GM23248 (cell line): Measurements from ENCODE around the gene ABI3. TPM values are rescaled to one million over a fixed set of nuclear protein-coding genes. Genes with fewer than 3 reads are reported as not detected.

Experiments used
- DNase-seq: peaks from one replicate; pipeline ENCODE4 v3.0.0-alpha.2; 2015
- H2AFZ ChIP-seq: fragments of 200-600 bp; sonication (generic); 2 replicates; pipeline ENCODE4 v1.6.1; 2016; ENCODE audit warnings: antibody characterized with exemption
- H3F3A ChIP-seq: fragments of 200-600 bp; sonication (generic); 2 replicates; pipeline ENCODE4 v1.6.1; 2016; ENCODE audit warnings: mild to moderate bottlenecking, antibody characterized with exemption, mixed run types; ENCODE audit not compliant: insufficient read depth
- H3K27ac ChIP-seq: fragments of 200-600 bp; sonication (generic); 2 replicates; pipeline ENCODE4 v1.5.1; 2016; ENCODE audit warnings: mild to moderate bottlenecking
- H3K27me3 ChIP-seq: fragments of 200-600 bp; sonication (generic); replicated peaks from 2 replicates; pipeline ENCODE4 v1.6.1; 2016; ENCODE audit warnings: mild to moderate bottlenecking; ENCODE audit not compliant: insufficient read depth
- H3K36me3 ChIP-seq: fragments of 200-600 bp; sonication (generic); 2 replicates; pipeline ENCODE4 v1.6.1; 2016; ENCODE audit warnings: low read depth, mild to moderate bottlenecking
- H3K4me1 ChIP-seq: fragments of 200-600 bp; sonication (generic); 2 replicates; pipeline ENCODE4 v1.6.1; 2016; ENCODE audit warnings: mild to moderate bottlenecking; ENCODE audit not compliant: insufficient read depth
- H3K4me2 ChIP-seq: fragments of 200-600 bp; sonication (generic); one replicate; pipeline ENCODE4 v1.6.1; 2016; ENCODE audit warnings: mild to moderate bottlenecking; ENCODE audit not compliant: unreplicated experiment
- H3K4me3 ChIP-seq: fragments of 200-600 bp; sonication (generic); 2 replicates; pipeline ENCODE4 v1.5.1; 2016; ENCODE audit warnings: mild to moderate bottlenecking
- H3K79me2 ChIP-seq: fragments of 200-600 bp; sonication (generic); 2 replicates; pipeline ENCODE4 v1.6.1; 2016; ENCODE audit warnings: mild to moderate bottlenecking; ENCODE audit not compliant: insufficient read depth
- H3K9ac ChIP-seq: fragments of 200-600 bp; sonication (generic); 2 replicates; pipeline ENCODE4 v1.6.1; 2016; ENCODE audit warnings: mild to moderate bottlenecking
- H3K9me2 ChIP-seq: fragments of 200-600 bp; sonication (generic); 2 replicates; pipeline ENCODE4 v1.6.1; 2016; ENCODE audit warnings: mixed run types, mild to moderate bottlenecking, moderate library complexity; ENCODE audit not compliant: insufficient read depth
- H3K9me3 ChIP-seq: fragments of 200-600 bp; sonication (generic); one replicate; pipeline ENCODE4 v1.6.1; 2017; ENCODE audit warnings: low read depth
- H4K20me1 ChIP-seq: fragments of 200-600 bp; sonication (generic); 2 replicates; pipeline ENCODE4 v1.6.0; 2016; ENCODE audit not compliant: insufficient read depth
- EZH2 ChIP-seq: fragments of 200-600 bp; sonication (generic); IDR thresholded peaks from 2 replicates; pipeline ENCODE4 v1.6.1; 2018; ENCODE audit warnings: antibody characterized with exemption, mild to moderate bottlenecking; ENCODE audit not compliant: insufficient read depth, poor library complexity, severe bottlenecking
- EZH2phosphoT487 ChIP-seq: fragments of 200-600 bp; sonication (generic); IDR thresholded peaks from 2 replicates; pipeline ENCODE4 v1.6.1; 2018; ENCODE audit warnings: antibody characterized with exemption, moderate library complexity, mild to moderate bottlenecking, low read depth; ENCODE audit not compliant: insufficient read depth
- WGBS, 2 experiments: methylation state at CpG; one replicate each; pipeline ENCODE4 v1.1.6; 2015 to 2017; ENCODE audit warnings: low lambda C conversion rate in 2 of 2, low coverage in 1 of 2; ENCODE audit errors: missing lambda C conversion rate in 2 of 2; 5-methylcytosine and 5-hydroxymethylcytosine counted together
- in situ Hi-C: fragments of 300-500 bp; cut with MboI; formaldehyde crosslinking; loops from 2 replicates; pipeline ENCODE4 v1.15.0; 2020
- polyA plus RNA-seq: library from polyadenylated mRNA; unstranded; fragments of >200 nt; fragmentation: Nextera tagmentation; extraction: Ambion mirVana; gene quantifications from 2 replicates; pipeline ENCODE4 v1.2.1, GENCODE V29; 2016
- total RNA-seq: library from RNA; depleted of rRNA; stranded (reverse); fragments of >200 nt; shearing (Covaris generic); gene quantifications from 2 replicates; pipeline ENCODE4 v1.2.3, GENCODE V29; 2014; rRNA removed

Gene ABI3
- not detected in 2 replicates for total RNA-seq
- polyA plus RNA-seq: 0.37 TPM in 1 of 2 replicates, not detected in the other

GRCh38 chr17:49210158-49211029, at the start of gene ABI3, which contains the start of gene GNGT2:
Gene ABI3 (plus strand): TSS chr17:49210707. CDS start chr17:49210725, 18 bp downstream.
Gene GNGT2 (minus strand): TSS chr17:49210574. CDS start chr17:49207422, 3,152 bp downstream.
- in situ Hi-C loops: no loop called here

GRCh38 chr17:49162866-49163265, 47.6 kb upstream of the ABI3 start:
- TF ChIP-seq EZH2: no peak
- TF ChIP-seq EZH2phosphoT487: no peak
- no peaks in the 10 kb centered on the region for H3K79me2 ChIP-seq
- no peak overlapping the region for H3K4me3 ChIP-seq
- no peaks in the 10 kb centered on the region for H3K36me3 ChIP-seq
- no peak overlapping the region for H3K27ac ChIP-seq
- in situ Hi-C loops: no loop called here
- H3K9ac ChIP-seq: no peak overlapping the region
- H3F3A ChIP-seq: no peaks in the 10 kb centered on the region
- peaks cover 33% of the 10 kb centered on the region; the same call in 1 of the 2 replicates for H3K27me3 ChIP-seq
- no peak for DNase-seq
- no peak overlapping the region for H3K4me2 ChIP-seq
- no peaks in the 10 kb centered on the region for H3K4me1 ChIP-seq
- H4K20me1 ChIP-seq: no peaks in the 10 kb centered on the region
- no peak overlapping the region for H2AFZ ChIP-seq
- no peaks in the 10 kb centered on the region for H3K9me3 ChIP-seq
- WGBS, 2 experiments: 40 to 43% methylated on average over 4 of the region's 4 CpGs
- no peaks in the 10 kb centered on the region for H3K9me2 ChIP-seq

More at GRCh38 chr17:49210158-49211029, at the start of gene ABI3, which contains the start of gene GNGT2:
- no peak within 1 kb of the TSS for H3K4me3 ChIP-seq
- H3K36me3 ChIP-seq: no peaks in the 10 kb centered on the region
- no peak within 1 kb of the TSS for H2AFZ ChIP-seq
- WGBS, 2 experiments: 30 to 37% methylated on average over 19 to 22 of the region's 22 CpGs
- peaks cover 40% of the 10 kb centered on the region for H3K27me3 ChIP-seq
- no peak within 1 kb of the TSS for H3K27ac ChIP-seq
- no peak within 1 kb of the TSS for H3K9ac ChIP-seq
- no peaks in the 10 kb centered on the region for H4K20me1 ChIP-seq
- no peak for DNase-seq
- TF ChIP-seq EZH2phosphoT487 (no peak), EZH2 (no peak)
- H3K9me2 ChIP-seq: no peaks in the 10 kb centered on the region
- no peaks in the 10 kb centered on the region for H3K9me3 ChIP-seq
- H3K79me2 ChIP-seq: no peaks in the 10 kb centered on the region
- no peaks in the 10 kb centered on the region for H3F3A ChIP-seq
- no peak within 1 kb of the TSS for H3K4me2 ChIP-seq
- no peaks in the 10 kb centered on the region for H3K4me1 ChIP-seq

- Histone ChIP-seq H3K79me2 (no peaks in the 10 kb centered on the region), H3F3A (no peaks in the 10 kb centered on the region), H3K4me1 (no peaks in the 10 kb centered on the region), H3K4me3 (no peak overlapping the region), H3K9me2 (no peaks in the 10 kb centered on the region), H2AFZ (no peak overlapping the region), H3K36me3 (no peaks in the 10 kb centered on the region), H3K27ac (no peak overlapping the region), H3K9ac (no peak overlapping the region), H4K20me1 (no peaks in the 10 kb centered on the region), H3K27me3 (peaks cover 40% of the 10 kb centered on the region), H3K9me3 (no peaks in the 10 kb centered on the region), H3K4me2 (no peak overlapping the region)
- TF ChIP-seq EZH2phosphoT487: no peak
- 64% methylated on average over 2 of the region's 2 CpGs for WGBS, 2 experiments
- no peak for DNase-seq
- in situ Hi-C loops: no loop called here
Measured at GRCh38 chr17:49165143-49165542, 45.4 kb upstream of the ABI3 start.

- Histone ChIP-seq H3K79me2 (no peaks in the 10 kb centered on the region), H3K36me3 (no peaks in the 10 kb centered on the region), H3K9ac (no peak overlapping the region), H3K27me3 (peaks cover 35% of the 10 kb centered on the region), H2AFZ (no peak overlapping the region), H3K4me1 (no peaks in the 10 kb centered on the region), H3K4me2 (no peak overlapping the region), H4K20me1 (no peaks in the 10 kb centered on the region), H3K9me3 (no peaks in the 10 kb centered on the region), H3K27ac (no peak overlapping the region), H3K9me2 (no peaks in the 10 kb centered on the region), H3K4me3 (no peak overlapping the region), H3F3A (no peaks in the 10 kb centered on the region)
- WGBS, 2 experiments: 49 to 56% methylated on average over 8 to 9 of the region's 9 CpGs
- no peak for DNase-seq
- no peak for TF ChIP-seq EZH2
- TF ChIP-seq EZH2phosphoT487: no peak
- in situ Hi-C loops: no loop called here
Measured at GRCh38 chr17:49168706-49169105, 41.8 kb upstream of the ABI3 start.
